T-helper 1 cell treated with Interleukin-12 subunit alpha and Interleukin-12 subunit beta and Interleukin-4 antibody, amounts not matched to agents 30 ng/mL and 1 ng/mL, for 36 hours (primary cell): Measurements from ENCODE around the gene MCTP2. TPM values are rescaled to one million over a fixed set of nuclear protein-coding genes. Genes with fewer than 3 reads are reported as not detected.

Source experiments
- intact Hi-C: fragments of 100-400 bp; cut with micrococcal nuclease; formaldehyde crosslinking; loops from one replicate; pipeline ENCODE4 v1.15.1; 2024
- total RNA-seq: library from RNA; stranded (reverse); gene quantifications from 2 replicates; pipeline ENCODE4 v1.2.3, GENCODE V29; 2022

Gene MCTP2
- total RNA-seq: 71.2 and 82.5 TPM in 2 replicates

GRCh38 chr15:94230883-94231722, at the start of gene MCTP2:
Gene MCTP2 (plus strand): TSS chr15:94231561. CDS start chr15:94298266, 66,705 bp downstream.
- intact Hi-C loops: loop anchor here (1.0 to 10.0 kb wide), 9 partner anchors 22 to 1326 kb away; partner anchors contain the start of gene CHD2

- intact Hi-C loops: loop anchor here (1.0 kb wide), 1 partner anchor 9 kb away; no protein-coding TSS in a partner anchor
Observed at GRCh38 chr15:94182883-94183282, 48.5 kb upstream of the MCTP2 start.

GRCh38 chr15:94185547-94186236, 45.7 kb upstream of the MCTP2 start:
- intact Hi-C loops: no loop called here

- intact Hi-C loops: no loop called here
Observed at GRCh38 chr15:94186770-94187331, 44.5 kb upstream of the MCTP2 start.

- intact Hi-C loops: no loop called here
Observed at GRCh38 chr15:94193906-94194305, 37.5 kb upstream of the MCTP2 start.

- intact Hi-C loops: no loop called here
Observed at GRCh38 chr15:94196531-94196930, 34.8 kb upstream of the MCTP2 start.

- intact Hi-C loops: no loop called here
Observed at GRCh38 chr15:94198633-94199032, 32.7 kb upstream of the MCTP2 start.

- intact Hi-C loops: no loop called here
Observed at GRCh38 chr15:94199725-94200124, 31.6 kb upstream of the MCTP2 start.

- intact Hi-C loops: no loop called here
Observed at GRCh38 chr15:94203306-94203705, 28.1 kb upstream of the MCTP2 start.

GRCh38 chr15:94205366-94205765, 26.0 kb upstream of the MCTP2 start:
- intact Hi-C loops: no loop called here

- intact Hi-C loops: loop anchor here (1.0 to 2.0 kb wide), 7 partner anchors 23 to 118 kb away; no protein-coding TSS in a partner anchor
Observed at GRCh38 chr15:94206463-94207167, 24.7 kb upstream of the MCTP2 start.

- intact Hi-C loops: no loop called here
Observed at GRCh38 chr15:94212291-94212690, 19.1 kb upstream of the MCTP2 start.

GRCh38 chr15:94225616-94226015, 5.7 kb upstream of the MCTP2 start:
- intact Hi-C loops: no loop called here

- intact Hi-C loops: loop anchor here (1.0 kb wide), 3 partner anchors 22 to 60 kb away; no protein-coding TSS in a partner anchor
Observed at GRCh38 chr15:94228611-94229010, 2.8 kb upstream of the MCTP2 start.

GRCh38 chr15:94229591-94230369, 1.6 kb upstream of the MCTP2 start:
- intact Hi-C loops: loop anchor here (1.0 to 10.0 kb wide), 8 partner anchors 23 to 1325 kb away; partner anchors contain the start of gene CHD2

- intact Hi-C loops: loop anchor here (2.0 to 10.0 kb wide), 5 partner anchors 22 to 1326 kb away; partner anchors contain the start of gene CHD2
Observed at GRCh38 chr15:94230431-94230882, 904 bp upstream of the MCTP2 start.

- intact Hi-C loops: loop anchor here (1.0 to 10.0 kb wide), 9 partner anchors 21 to 1327 kb away; partner anchors contain the start of gene CHD2
Observed at GRCh38 chr15:94231723-94232468, 535 bp downstream of the MCTP2 start.

- intact Hi-C loops: loop anchor here (5.0 to 10.0 kb wide), 4 partner anchors 354 to 1329 kb away; partner anchors contain the start of gene CHD2
Observed at GRCh38 chr15:94233441-94233840, 2.1 kb downstream of the MCTP2 start.

- intact Hi-C loops: loop anchor here (5.0 to 10.0 kb wide), 4 partner anchors 353 to 1329 kb away; partner anchors contain the start of gene CHD2
Observed at GRCh38 chr15:94234300-94234699, 2.9 kb downstream of the MCTP2 start.
